ENCODE measurements around the gene KRT1. TPM values are rescaled to one million over a fixed set of nuclear protein-coding genes. Genes with fewer than 3 reads are reported as not detected.

KRT1 gene
- total RNA-seq, 2 donors from 2014 or later = 1.5 to 18.1 TPM

GRCh38 chr12:52708010-52708409 lies 27.8 kb upstream of the KRT1 start:
- DNase-seq (ENCODE audit: low spot score) = no peak
- no peaks in the 10 kb centered on the region for H3K4me1 ChIP-seq (replicated peaks)
- WGBS = 60% methylated on average over 4 of the region's 4 CpGs
- intact Hi-C loops (cut with DNase I) = no loop called here
- no peak overlapping the region for H3K4me3 ChIP-seq
- no peaks in the 10 kb centered on the region for H3K9me3 ChIP-seq
- peaks cover 1% of the 10 kb centered on the region for H3K27me3 ChIP-seq (replicated peaks; ENCODE audit: insufficient read depth)
- no peaks in the 10 kb centered on the region for H3K36me3 ChIP-seq
- TF ChIP-seq POLR2AphosphoS5 (IDR thresholded peaks at IDR 0.05) (no peak), CTCF (IDR thresholded peaks at IDR 0.05) (no peak), POLR2A (IDR thresholded peaks at IDR 0.05) (no peak)
- no peak overlapping the region for H3K27ac ChIP-seq

- intact Hi-C loops (cut with DNase I) = no loop called here
- peaks cover 3% of the 10 kb centered on the region for H3K27me3 ChIP-seq (replicated peaks; ENCODE audit: insufficient read depth)
- WGBS = 77% methylated on average over 7 of the region's 7 CpGs
- no peak for TF ChIP-seq POLR2AphosphoS5 (IDR thresholded peaks at IDR 0.05)
- TF ChIP-seq CTCF (IDR thresholded peaks at IDR 0.05) = no peak
- TF ChIP-seq POLR2A (IDR thresholded peaks at IDR 0.05) = no peak
- H3K9me3 ChIP-seq = no peaks in the 10 kb centered on the region
- H3K4me3 ChIP-seq = no peak overlapping the region
- H3K36me3 ChIP-seq = no peaks in the 10 kb centered on the region
- H3K4me1 ChIP-seq (replicated peaks) = no peaks in the 10 kb centered on the region
- H3K27ac ChIP-seq = no peak overlapping the region
- DNase-seq (ENCODE audit: low spot score) = no peak
Measured at GRCh38 chr12:52704464-52704863, 24.3 kb upstream of the KRT1 start.

- Histone ChIP-seq H3K4me1 (replicated peaks) (no peaks in the 10 kb centered on the region), H3K27ac (no peak overlapping the region), H3K36me3 (no peaks in the 10 kb centered on the region), H3K4me3 (no peak overlapping the region), H3K9me3 (no peaks in the 10 kb centered on the region), H3K27me3 (replicated peaks; ENCODE audit: insufficient read depth) (peaks cover 3% of the 10 kb centered on the region)
- intact Hi-C loops (cut with DNase I) = no loop called here
- DNase-seq (ENCODE audit: low spot score) = no peak
- no peak for TF ChIP-seq POLR2A (IDR thresholded peaks at IDR 0.05)
- TF ChIP-seq POLR2AphosphoS5 (IDR thresholded peaks at IDR 0.05) = no peak
- no peak for TF ChIP-seq CTCF (IDR thresholded peaks at IDR 0.05)
- 100% methylated on average over 1 of the region's 1 CpG for WGBS
Measured at GRCh38 chr12:52703878-52704277, 23.7 kb upstream of the KRT1 start.

GRCh38 chr12:52703424-52703823 lies 23.2 kb upstream of the KRT1 start, which contains the start of gene KRT77:
Gene KRT77, minus strand, starts transcription at chr12:52703524. Its CDS starts 90 bp downstream, at chr12:52703434.
- peaks cover 3% of the 10 kb centered on the region for H3K27me3 ChIP-seq (replicated peaks; ENCODE audit: insufficient read depth)
- intact Hi-C loops (cut with DNase I) = no loop called here

More at GRCh38 chr12:52703424-52703823, 23.2 kb upstream of the KRT1 start, which contains the start of gene KRT77:
- WGBS = 43% methylated on average over 2 of the region's 2 CpGs
- Histone ChIP-seq H3K4me3 (no peak within 1 kb of the TSS), H3K36me3 (no peaks in the 10 kb centered on the region), H3K4me1 (replicated peaks) (no peaks in the 10 kb centered on the region), H3K9me3 (no peaks in the 10 kb centered on the region), H3K27ac (no peak within 1 kb of the TSS)
- TF ChIP-seq POLR2AphosphoS5 (IDR thresholded peaks at IDR 0.05) = no peak
- TF ChIP-seq CTCF (IDR thresholded peaks at IDR 0.05) = no peak
- TF ChIP-seq POLR2A (IDR thresholded peaks at IDR 0.05) = no peak
- no peak for DNase-seq (ENCODE audit: low spot score)

Measured in prostate gland (tissue), 2 donors.